Activated naive CD8-positive, alpha-beta T cell treated with anti-CD3 and anti-CD28 coated beads, Interleukin-2, amount 50 U/mL, for 24 hours (primary cell): ENCODE data around the gene SLC27A4.

Experiments used
- ATAC-seq: fragments of 150-1000 bp; cut with Tn5 transposase; one replicate; pipeline ENCODE4 v1.10.0; 2021
- DNase-seq: peaks from one replicate; pipeline ENCODE4 v3.0.0; 2021
- H3K27ac Mint-ChIP-seq: one replicate; pipeline ENCODE4 v1.8.0; 2021; ENCODE audit warnings: mild to moderate bottlenecking, mixed read lengths
- H3K27me3 Mint-ChIP-seq: one replicate; pipeline ENCODE4 v1.8.0; 2021; ENCODE audit warnings: mixed read lengths
- H3K36me3 Mint-ChIP-seq: one replicate; pipeline ENCODE4 v1.8.0; 2021; ENCODE audit warnings: low read depth, mixed read lengths
- H3K4me1 Mint-ChIP-seq: one replicate; pipeline ENCODE4 v1.8.0; 2021; ENCODE audit warnings: mixed read lengths
- H3K4me3 Mint-ChIP-seq: one replicate; pipeline ENCODE4 v1.8.0; 2021; ENCODE audit warnings: mild to moderate bottlenecking, moderate library complexity, mixed read lengths
- H3K9me3 Mint-ChIP-seq: one replicate; pipeline ENCODE4 v1.8.0; 2021; ENCODE audit warnings: mixed read lengths

The SLC27A4 gene

DNA sequence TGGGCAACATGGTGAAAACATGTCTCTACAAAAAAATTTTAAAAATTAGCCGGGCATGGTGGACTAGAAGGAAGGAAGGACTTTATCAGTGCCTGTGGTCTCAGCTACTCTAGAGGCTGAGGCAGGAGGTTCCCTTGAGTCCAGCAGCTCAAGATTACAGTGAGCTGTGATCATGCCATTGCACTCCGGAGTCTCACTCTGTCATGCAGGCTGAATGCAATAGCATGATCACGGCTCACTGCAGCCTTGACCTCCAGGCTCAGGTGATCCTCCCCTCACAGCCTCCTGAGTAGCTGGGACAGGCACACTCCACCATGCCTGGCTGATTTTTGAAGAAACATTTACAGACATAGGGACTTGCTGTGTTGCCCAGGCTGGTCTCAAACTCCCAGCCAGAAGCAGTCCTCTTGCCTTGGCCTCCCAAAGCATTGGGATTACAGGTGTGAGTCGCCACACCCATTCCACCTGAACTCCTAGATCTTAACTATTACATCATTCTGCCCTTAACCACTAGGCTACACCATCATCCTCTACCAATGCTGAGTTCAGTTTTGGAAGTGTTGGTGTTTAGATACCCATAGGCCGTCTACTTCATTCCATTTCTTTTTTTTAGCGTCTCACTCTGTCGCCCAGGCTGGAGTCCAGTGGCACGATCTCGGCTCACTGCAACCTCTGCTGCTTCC lies 28.8 kb downstream of the SLC27A4 start:
- no peaks in the 10 kb centered on the region for H3K27me3 Mint-ChIP-seq
- no peak overlapping the region for H3K4me3 Mint-ChIP-seq
- no peak overlapping the region for H3K27ac Mint-ChIP-seq
- ATAC-seq (no peak), DNase-seq (no peak)
- peaks cover 9% of the 10 kb centered on the region for H3K36me3 Mint-ChIP-seq
- H3K4me1 Mint-ChIP-seq = peaks cover 38% of the 10 kb centered on the region
- no peaks in the 10 kb centered on the region for H3K9me3 Mint-ChIP-seq

DNA sequence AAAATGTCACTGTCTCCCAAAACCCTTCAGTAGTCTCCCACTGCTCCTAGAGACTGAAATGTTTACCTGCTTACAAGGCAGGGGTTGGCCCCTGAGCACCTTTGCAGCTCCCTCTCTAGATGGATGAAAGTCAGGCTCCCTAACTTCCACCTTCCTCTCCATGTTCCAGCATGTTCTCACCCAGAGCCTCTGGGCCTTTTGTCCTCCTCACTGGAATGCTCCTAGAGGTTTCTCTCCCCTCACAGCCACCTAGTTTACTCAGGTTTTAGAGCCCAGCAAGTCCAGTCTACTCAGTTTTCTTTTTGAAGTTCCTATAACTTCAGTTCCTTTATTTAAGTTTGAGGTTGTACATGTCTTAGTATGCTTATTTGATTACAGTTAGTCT lies 30.0 kb downstream of the SLC27A4 start:
- Mint-ChIP-seq H3K4me1 (peaks cover 28% of the 10 kb centered on the region), H3K4me3 (peak overlapping the region; percentile 95), H3K27ac (peak overlapping the region; percentile 87), H3K36me3 (peaks cover 9% of the 10 kb centered on the region), H3K27me3 (no peaks in the 10 kb centered on the region), H3K9me3 (no peaks in the 10 kb centered on the region)
- no peak for ATAC-seq
- DNase-seq = no peak

- Mint-ChIP-seq H3K36me3 (peaks cover 14% of the 10 kb centered on the region), H3K9me3 (no peaks in the 10 kb centered on the region), H3K27me3 (no peaks in the 10 kb centered on the region), H3K27ac (peak within 1 kb of the TSS; percentile 87), H3K4me3 (peak within 1 kb of the TSS; percentile 95), H3K4me1 (peaks cover 26% of the 10 kb centered on the region)
- peak; percentile 97 for ATAC-seq
- peak; percentile 96 for DNase-seq
Measured at GRCh38 chr9:128370752-128371629, 30.7 kb downstream of the SLC27A4 start, which contains the start of gene URM1. Gene URM1, plus strand, starts transcription at chr9:128371374. Its CDS starts 7 bp downstream, at chr9:128371381.

DNA sequence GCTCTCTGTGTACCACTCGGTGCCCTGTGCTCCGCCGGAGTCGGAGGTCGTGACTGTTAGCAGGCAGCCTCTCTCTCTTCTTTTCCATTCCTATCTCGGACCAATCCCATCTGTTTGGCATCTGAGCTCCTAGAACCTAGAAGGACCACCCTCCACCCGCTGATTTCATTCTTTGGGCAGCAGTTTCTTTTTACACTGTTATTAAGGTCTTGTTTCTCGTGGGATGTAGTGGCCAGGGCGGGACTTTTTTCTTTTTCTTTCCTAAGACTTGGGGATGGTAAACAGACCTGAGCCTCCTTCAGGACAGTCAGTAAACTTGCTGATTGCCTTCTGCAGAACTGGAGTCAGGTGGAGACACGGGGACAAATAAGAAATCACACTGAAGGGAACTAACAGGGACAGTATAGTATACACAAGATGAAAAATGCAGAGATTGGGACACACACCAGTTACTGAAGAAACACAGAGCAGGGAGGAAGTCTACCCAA lies 31.3 kb downstream of the SLC27A4 start:
- H3K9me3 Mint-ChIP-seq = no peaks in the 10 kb centered on the region

GRCh38 chr9:128372188-128372641 lies 31.9 kb downstream of the SLC27A4 start:
- Mint-ChIP-seq H3K4me1 (peaks cover 26% of the 10 kb centered on the region), H3K36me3 (peaks cover 17% of the 10 kb centered on the region)
- no peak for ATAC-seq

More for the DNA sequence above, 31.3 kb downstream of the SLC27A4 start:
- no peak for DNase-seq
- ATAC-seq = no peak
- Mint-ChIP-seq H3K27ac (peak overlapping the region; percentile 87), H3K36me3 (peaks cover 14% of the 10 kb centered on the region), H3K27me3 (no peaks in the 10 kb centered on the region), H3K4me3 (peak overlapping the region; percentile 95), H3K4me1 (peaks cover 26% of the 10 kb centered on the region)

GRCh38 chr9:128372784-128373183 lies 32.5 kb downstream of the SLC27A4 start:
- no peak for ATAC-seq
- Mint-ChIP-seq H3K9me3 (no peaks in the 10 kb centered on the region), H3K36me3 (peaks cover 17% of the 10 kb centered on the region)

More at GRCh38 chr9:128372188-128372641, 31.9 kb downstream of the SLC27A4 start:
- no peaks in the 10 kb centered on the region for H3K27me3 Mint-ChIP-seq
- peak overlapping the region; percentile 87 for H3K27ac Mint-ChIP-seq
- DNase-seq = no peak
- no peaks in the 10 kb centered on the region for H3K9me3 Mint-ChIP-seq
- H3K4me3 Mint-ChIP-seq = peak overlapping the region; percentile 95

DNA sequence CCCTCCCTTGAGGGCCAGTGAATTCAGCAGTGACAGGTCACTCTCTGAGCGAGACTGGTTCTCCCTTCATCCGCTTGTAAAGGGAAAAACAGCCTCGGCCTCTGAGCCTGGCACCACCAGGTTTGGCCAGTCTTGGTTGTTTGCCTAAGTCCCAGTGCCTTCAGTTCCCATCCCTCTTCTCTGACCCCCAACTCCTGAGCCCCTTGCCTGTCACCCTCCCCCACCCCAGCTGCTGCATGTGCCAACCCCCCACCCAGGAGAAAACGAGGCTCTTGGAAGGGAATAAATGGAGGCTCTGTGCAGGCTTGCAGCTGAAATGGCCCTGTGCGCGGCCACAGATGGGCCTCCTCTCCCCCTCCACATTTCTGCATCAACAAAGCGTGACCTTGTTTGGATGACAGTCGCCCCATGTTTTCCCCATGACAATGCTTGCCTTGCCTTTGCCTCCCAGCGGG lies 33.9 kb downstream of the SLC27A4 start:
- Mint-ChIP-seq H3K9me3 (no peaks in the 10 kb centered on the region), H3K4me1 (peaks cover 26% of the 10 kb centered on the region), H3K36me3 (peaks cover 25% of the 10 kb centered on the region), H3K27me3 (no peaks in the 10 kb centered on the region), H3K27ac (no peak overlapping the region), H3K4me3 (no peak overlapping the region)
- ATAC-seq (no peak), DNase-seq (no peak)

More at GRCh38 chr9:128372784-128373183, 32.5 kb downstream of the SLC27A4 start:
- no peak for DNase-seq
- no peaks in the 10 kb centered on the region for H3K27me3 Mint-ChIP-seq
- peaks cover 26% of the 10 kb centered on the region for H3K4me1 Mint-ChIP-seq
- H3K4me3 Mint-ChIP-seq = peak overlapping the region; percentile 95
- H3K27ac Mint-ChIP-seq = peak overlapping the region; percentile 87

DNA sequence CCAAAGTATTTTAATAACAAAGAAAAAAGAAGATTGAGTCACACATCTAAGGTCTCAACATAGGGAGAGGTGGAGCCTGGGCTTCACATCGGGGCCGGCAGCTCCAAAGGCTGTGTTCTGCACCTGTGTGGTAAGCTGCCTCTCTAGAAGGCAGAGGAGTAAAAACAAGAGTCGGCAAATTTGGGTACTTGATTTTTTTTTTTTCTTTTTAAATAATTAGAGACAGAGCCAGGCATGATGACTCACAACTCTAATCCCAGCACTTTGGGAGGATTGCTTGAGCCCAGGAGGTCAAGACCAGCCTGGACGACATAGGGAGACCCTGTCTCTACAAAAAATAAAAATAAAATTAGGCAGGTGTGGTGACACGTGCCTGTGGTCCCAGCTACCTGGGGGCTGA lies 35.5 kb downstream of the SLC27A4 start:
- peaks cover 21% of the 10 kb centered on the region for H3K4me1 Mint-ChIP-seq
- DNase-seq = no peak
- peak overlapping the region; percentile 20 for H3K27ac Mint-ChIP-seq
- no peaks in the 10 kb centered on the region for H3K9me3 Mint-ChIP-seq
- no peak for ATAC-seq
- no peaks in the 10 kb centered on the region for H3K27me3 Mint-ChIP-seq
- no peak overlapping the region for H3K4me3 Mint-ChIP-seq
- H3K36me3 Mint-ChIP-seq = peaks cover 29% of the 10 kb centered on the region

GRCh38 chr9:128382261-128382660 lies 41.9 kb downstream of the SLC27A4 start:
- no peak overlapping the region for H3K4me3 Mint-ChIP-seq
- H3K36me3 Mint-ChIP-seq = peaks cover 15% of the 10 kb centered on the region
- H3K4me1 Mint-ChIP-seq = no peaks in the 10 kb centered on the region
- H3K9me3 Mint-ChIP-seq = no peaks in the 10 kb centered on the region
- ATAC-seq (no peak), DNase-seq (no peak)
- no peaks in the 10 kb centered on the region for H3K27me3 Mint-ChIP-seq
- no peak overlapping the region for H3K27ac Mint-ChIP-seq

- DNase-seq = no peak
- peaks cover 19% of the 10 kb centered on the region for H3K36me3 Mint-ChIP-seq
Measured at GRCh38 chr9:128383007-128383753, 42.9 kb downstream of the SLC27A4 start.

GRCh38 chr9:128383791-128384190 lies 43.5 kb downstream of the SLC27A4 start:
- Mint-ChIP-seq H3K27me3 (no peaks in the 10 kb centered on the region), H3K4me1 (no peaks in the 10 kb centered on the region), H3K4me3 (no peak overlapping the region), H3K9me3 (no peaks in the 10 kb centered on the region), H3K27ac (no peak overlapping the region), H3K36me3 (peaks cover 17% of the 10 kb centered on the region)
- no peak for ATAC-seq
- DNase-seq = no peak

More at GRCh38 chr9:128383007-128383753, 42.9 kb downstream of the SLC27A4 start:
- Mint-ChIP-seq H3K27me3 (no peaks in the 10 kb centered on the region), H3K27ac (no peak overlapping the region), H3K4me3 (no peak overlapping the region), H3K9me3 (no peaks in the 10 kb centered on the region), H3K4me1 (no peaks in the 10 kb centered on the region)
- ATAC-seq = no peak

- H3K27me3 Mint-ChIP-seq = no peaks in the 10 kb centered on the region
- no peak overlapping the region for H3K27ac Mint-ChIP-seq
- no peak for ATAC-seq
- DNase-seq = no peak
- H3K4me3 Mint-ChIP-seq = no peak overlapping the region
- H3K36me3 Mint-ChIP-seq = peaks cover 14% of the 10 kb centered on the region
- H3K9me3 Mint-ChIP-seq = no peaks in the 10 kb centered on the region
- H3K4me1 Mint-ChIP-seq = no peaks in the 10 kb centered on the region
Measured at GRCh38 chr9:128384801-128385495, 44.6 kb downstream of the SLC27A4 start.

GRCh38 chr9:128385496-128386460 lies 45.5 kb downstream of the SLC27A4 start:
- peaks cover 12% of the 10 kb centered on the region for H3K36me3 Mint-ChIP-seq
- no peak overlapping the region for H3K27ac Mint-ChIP-seq
- DNase-seq (no peak), ATAC-seq (no peak)
- H3K4me1 Mint-ChIP-seq = no peaks in the 10 kb centered on the region
- no peak overlapping the region for H3K4me3 Mint-ChIP-seq
- H3K9me3 Mint-ChIP-seq = no peaks in the 10 kb centered on the region
- H3K27me3 Mint-ChIP-seq = no peaks in the 10 kb centered on the region
